CD4-positive, alpha-beta T cell treated with Interferon gamma for 1 hour (primary cell): ENCODE measurements around the gene PFDN6.
"Not testable (repeated sequence)": the region's sequence is repeated elsewhere in the genome, so short reads cannot be mapped to it uniquely, and the experiment has no call there.

Experiments
- DNase-seq: peaks from one replicate; pipeline ENCODE4 v3.0.0-alpha.2; 2020

Gene PFDN6

DNA sequence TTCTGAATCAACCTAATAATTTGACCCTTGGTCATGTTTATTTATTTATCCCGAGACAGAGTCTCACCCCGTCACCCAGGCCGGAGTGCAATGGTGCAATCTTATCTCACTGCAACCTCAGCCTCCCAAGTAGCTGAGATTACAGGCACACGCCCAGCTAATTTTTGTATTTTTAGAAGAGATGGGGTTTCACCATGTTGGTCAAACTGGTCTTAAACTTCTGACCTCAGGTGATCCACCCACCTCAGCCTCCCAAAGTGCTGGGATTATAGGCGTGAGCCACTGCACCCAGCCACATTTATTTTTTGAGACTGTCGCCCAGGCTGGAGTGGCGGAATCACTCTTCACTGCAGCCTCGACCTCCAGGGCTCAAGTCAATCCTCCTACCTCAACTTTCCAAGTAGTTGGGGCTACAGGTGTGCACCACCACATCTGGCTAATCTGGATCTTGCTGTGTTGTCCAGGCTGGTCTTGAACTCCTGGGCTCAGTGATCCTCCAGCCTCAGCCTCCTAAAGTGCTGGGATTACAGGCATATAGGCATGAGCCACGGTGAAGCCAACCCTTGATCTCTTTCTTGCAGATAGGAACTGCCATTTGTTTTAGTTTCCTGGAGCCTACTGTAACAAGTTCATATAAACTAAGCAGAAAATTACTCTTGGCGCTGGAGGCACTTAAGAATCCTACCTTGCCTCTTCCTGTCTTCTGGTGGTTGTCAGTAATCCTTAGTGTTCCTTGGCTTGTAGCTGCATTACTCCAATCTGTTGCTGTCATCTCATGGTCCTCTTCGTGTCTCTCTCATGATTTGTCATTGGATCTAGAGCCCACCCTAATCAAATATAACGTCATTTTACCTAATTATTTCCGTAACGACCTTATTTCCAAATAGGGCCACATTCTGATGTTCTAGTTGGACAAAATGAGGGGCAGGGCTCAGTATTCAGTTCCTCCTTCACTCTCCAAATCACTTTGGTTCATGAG lies 15.2 kb upstream of the PFDN6 start:
- no peak for DNase-seq

- DNase-seq = not testable (repeated sequence)
These were observed 13.4 kb upstream of the PFDN6 start for GRCh38 chr6:33275795-33276580.

GRCh38 chr6:33276581-33276863 lies 12.9 kb upstream of the PFDN6 start:
- no peak for DNase-seq

DNA sequence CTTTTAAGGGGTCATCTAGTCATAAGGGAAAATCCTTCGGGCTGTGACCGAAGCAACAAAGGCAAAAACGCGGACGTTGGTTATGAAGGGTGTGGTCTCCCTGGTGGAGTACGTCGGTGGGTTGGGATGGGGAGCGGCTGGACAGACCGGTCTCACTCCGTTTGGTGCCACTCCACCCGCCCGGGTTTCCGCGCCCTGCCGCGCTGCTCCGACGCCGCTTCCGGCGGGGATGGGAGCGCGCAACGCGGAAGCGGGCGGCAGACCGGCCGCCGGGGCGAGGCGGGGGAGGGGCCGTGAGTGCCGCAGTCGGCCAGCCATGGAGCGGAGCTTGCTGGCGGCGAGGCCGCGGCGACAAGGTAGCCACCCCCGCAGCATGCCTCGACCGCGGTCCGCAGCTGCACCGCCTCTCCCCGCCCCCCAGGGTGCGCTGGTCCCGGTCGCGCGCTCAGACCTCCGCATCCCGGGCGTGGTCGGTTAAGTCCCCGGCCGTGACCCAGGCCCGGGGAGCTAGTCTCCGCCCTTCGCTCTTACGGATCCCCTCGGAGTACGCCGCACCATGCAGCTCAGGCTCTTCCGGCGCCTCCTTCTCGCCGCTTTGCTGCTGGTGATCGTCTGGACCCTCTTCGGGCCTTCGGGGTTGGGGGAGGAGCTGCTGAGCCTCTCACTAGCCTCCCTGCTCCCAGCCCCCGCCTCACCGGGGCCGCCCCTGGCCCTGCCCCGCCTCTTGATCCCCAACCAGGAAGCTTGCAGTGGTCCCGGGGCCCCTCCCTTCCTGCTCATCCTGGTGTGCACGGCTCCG lies 12.3 kb upstream of the PFDN6 start, which contains the start of gene B3GALT4:
B3GALT4 (plus strand) TSS at position 260 of the 799 bp plus-strand sequence; CDS start at position 557, 297 bp downstream.
- peak; percentile 77 for DNase-seq

- DNase-seq = peak; percentile 34
These were observed 11.6 kb upstream of the PFDN6 start for GRCh38 chr6:33277663-33278391.

GRCh38 chr6:33278392-33278741 lies 11.0 kb upstream of the PFDN6 start:
- no peak for DNase-seq

DNA sequence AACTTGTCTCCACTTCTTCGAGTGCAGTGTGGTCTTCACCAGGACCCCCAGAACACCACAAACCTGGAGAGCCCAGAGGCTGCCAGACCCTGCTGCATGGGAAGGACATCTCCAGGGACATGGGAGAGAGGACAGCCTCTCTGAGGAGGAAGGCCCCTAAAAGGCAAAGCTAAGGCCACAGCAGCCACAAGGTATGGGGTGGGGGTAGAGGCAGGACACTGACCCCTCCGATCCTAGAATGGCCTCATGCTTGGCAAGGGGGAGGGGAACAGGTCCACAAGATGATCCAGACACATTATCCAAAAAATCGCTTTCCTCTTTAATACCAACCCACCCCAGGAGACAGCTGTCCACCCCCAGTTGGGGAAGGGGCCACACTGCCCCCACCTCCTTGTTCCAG lies 10.6 kb upstream of the PFDN6 start:
- DNase-seq = no peak

- DNase-seq = no peak
These were observed 10.1 kb upstream of the PFDN6 start for GRCh38 chr6:33279257-33279695.

- no peak for DNase-seq
These were observed 9.4 kb upstream of the PFDN6 start for GRCh38 chr6:33279971-33280511.

GRCh38 chr6:33280539-33280938 lies 8.9 kb upstream of the PFDN6 start:
- DNase-seq = no peak

DNA sequence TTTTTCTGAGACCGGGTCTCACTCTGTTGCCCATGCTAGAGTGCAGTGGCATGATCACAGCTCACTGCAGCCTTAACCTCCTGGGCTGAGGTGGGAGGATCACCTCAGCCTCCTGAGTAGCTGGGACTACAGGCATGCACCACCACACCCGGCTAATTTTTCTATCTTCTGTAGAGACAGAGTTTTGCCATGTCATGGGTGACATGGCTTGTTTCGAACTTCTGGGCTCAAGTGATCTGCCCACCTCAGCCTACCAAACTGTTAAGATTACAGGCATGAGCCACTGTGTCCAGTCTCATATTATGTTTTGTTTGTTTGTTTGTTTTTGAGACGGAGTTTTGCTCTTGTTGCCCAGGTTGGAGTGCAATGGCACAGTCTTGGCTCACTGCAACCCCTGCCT lies 4.2 kb upstream of the PFDN6 start:
- not testable (repeated sequence) for DNase-seq

DNA sequence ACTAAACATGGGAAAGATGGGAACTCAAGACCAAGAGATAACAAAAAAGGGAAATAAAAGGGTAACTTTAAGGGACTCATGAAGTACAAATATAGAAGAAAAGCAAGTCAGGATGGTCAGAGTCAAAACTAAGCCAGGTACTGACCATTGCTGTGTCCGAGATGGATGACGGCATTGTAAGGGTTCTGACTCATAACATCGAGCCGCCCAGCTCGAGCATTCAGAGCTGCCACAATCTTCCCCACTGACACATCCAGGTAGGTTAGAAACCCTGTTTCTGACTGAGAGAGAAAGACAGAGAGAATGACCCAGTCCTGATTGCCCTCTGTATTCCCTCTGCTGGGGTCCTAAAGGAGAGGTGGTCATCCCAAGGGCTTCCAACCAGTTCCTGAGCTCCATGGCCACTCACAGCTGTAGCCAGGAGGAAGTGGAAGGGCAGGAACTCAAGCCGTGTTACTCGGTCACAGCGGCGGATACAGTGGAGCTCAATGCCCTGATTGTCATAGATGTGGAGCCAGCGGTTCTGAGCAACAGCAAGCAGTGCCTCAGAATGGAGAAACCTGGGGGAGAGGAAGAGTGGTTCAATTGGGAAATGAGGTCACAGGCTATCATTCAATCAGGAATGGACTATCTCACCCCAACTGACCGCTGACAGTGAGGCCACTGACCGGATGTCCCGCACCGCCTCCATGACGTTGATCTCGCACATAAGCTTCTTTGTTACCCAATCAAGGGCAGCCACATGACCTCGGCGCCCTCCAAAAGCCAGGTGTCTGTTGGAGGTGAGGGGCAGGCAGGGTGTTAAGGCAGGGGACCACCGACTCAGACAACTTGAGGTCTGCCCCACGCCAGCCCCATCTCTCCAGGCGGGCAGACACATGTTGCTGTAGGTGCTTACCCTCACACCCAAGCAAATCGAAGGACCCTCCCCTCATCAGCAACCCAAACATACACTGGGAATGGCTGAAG lies 2.2 kb upstream of the PFDN6 start:
- DNase-seq = no peak

GRCh38 chr6:33288141-33288920 lies 1.1 kb upstream of the PFDN6 start:
- no peak for DNase-seq

DNA sequence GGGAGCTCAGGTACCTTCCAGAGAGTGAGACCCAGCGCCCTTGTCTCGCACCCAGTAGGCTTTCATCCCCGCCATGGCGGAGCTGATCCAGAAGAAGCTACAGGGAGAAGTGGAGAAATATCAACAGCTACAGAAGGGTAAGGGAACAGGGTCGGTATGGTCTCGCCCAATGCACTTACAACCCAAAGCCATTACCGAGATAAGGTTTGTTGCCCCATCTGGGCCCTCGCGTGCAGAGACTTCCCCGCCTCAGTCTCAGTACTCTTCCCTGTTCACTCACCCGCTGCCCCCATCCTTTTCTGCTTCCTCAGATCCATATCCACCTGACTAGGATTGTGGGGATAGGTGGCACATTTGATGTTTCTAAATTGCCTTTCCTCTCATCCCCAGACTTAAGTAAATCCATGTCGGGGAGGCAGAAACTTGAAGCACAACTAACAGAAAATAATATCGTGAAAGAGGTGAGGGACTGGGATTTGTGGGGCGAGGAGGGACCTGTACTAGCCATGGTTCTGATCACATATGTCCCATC lies 449 bp downstream of the PFDN6 start:
- no peak for DNase-seq

DNA sequence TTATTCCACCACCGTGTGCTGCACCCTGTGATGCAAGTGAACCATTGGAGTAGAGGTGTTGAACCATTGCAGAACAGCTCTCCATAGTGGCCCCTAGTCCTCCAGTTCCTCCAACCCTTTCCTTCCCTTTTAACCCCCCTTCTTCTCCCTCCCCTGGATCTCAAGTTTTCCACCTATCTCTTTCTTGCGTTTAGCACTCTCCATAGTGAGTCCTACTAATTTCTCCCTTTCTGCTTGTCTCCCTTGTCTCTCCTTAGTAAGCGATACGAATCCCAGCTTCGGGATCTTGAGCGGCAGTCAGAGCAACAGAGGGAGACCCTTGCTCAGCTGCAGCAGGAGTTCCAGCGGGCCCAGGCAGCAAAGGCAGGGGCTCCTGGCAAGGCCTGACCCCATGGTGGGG lies 1.1 kb downstream of the PFDN6 start:
- no peak for DNase-seq

GRCh38 chr6:33292996-33293682 lies 3.7 kb downstream of the PFDN6 start:
- no peak for DNase-seq

DNA sequence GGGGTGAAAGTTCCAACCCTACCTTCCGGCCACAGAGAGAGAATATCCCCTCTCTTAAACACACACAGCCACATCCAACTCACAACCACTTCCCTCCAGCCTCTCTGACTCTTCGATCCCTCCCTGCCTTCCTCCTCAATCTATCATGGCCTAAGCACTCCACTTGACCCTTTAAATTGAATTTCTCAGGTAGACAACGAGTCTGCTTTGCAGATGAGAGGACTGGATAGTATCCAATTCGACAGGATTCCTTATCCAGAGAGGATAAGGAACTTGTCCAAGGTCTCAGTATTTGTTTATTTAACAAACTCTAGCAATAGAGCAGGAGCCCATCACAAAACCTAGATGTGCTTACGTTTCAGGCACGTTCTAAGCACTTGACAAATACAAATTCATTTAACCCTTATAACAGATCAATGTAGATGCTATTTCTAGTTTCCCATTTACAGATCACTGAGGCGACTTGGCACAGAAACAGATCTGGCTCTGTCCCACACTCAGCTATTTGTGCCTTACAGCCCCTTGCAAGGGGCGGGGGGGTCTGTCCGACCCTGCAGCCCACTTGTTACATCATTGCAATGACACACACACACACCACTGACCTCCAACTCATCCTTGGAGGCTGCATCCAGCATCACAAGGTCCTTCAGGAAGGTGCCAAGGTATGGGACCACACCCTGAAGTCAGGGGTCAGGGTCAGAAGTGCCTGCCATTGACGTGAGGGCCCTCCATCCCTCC lies 4.9 kb downstream of the PFDN6 start:
- no peak for DNase-seq

GRCh38 chr6:33295621-33296369 lies 6.4 kb downstream of the PFDN6 start:
- DNase-seq = no peak
